GM12891 (cell line): ENCODE data around the gene SHQ1.

Experiments used
- POLR2A ChIP-seq: IDR thresholded peaks from 2 replicates; pipeline ENCODE4 v1.6.1; 2011; ENCODE audit warnings: low read depth, low read length, control low read depth
- POLR2AphosphoS5 ChIP-seq: IDR thresholded peaks from 2 replicates; pipeline ENCODE4 v1.6.1; 2011; ENCODE audit warnings: low read depth, low read length, control low read depth

DNA sequence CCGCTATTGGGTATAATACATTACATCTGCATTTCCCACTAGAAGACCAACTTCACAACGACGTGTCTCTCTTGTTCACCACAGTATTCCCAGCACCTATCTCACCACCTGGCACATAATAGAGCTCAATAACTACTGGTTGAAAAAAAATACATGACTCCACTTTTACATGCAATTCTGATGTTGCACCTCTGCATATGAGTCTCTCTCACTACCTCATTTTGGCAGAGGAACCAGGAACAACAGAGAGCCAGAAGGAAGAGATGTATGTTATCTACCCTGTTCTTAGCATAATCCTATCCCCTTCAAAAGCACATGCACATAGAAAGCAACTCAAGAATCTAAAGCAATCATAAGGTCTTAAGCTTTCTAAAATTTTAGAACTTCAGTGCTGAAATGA is 61.6 kb downstream of the SHQ1 start:
- TF ChIP-seq POLR2AphosphoS5 (no peak), POLR2A (no peak)
